Pancreas (tissue), 10 donors: ENCODE measurements around the gene CYRIA. TPM values are rescaled to one million over a fixed set of nuclear protein-coding genes. Genes with fewer than 3 reads are reported as not detected.

Experiments
- ATAC-seq, 4 donors: fragments of 200-7000 bp; cut with Tn5 transposase; one replicate each; pipeline versions ENCODE4 v1.8.0 to v1.9.1; 2020; ENCODE audit warnings: mild to moderate bottlenecking in 4 of 4, moderate library complexity in 4 of 4
- DNase-seq, 6 donors: peaks; one replicate each; pipeline ENCODE4 v3.0.0-alpha.2; 2020
- FAIRE-seq: peaks from 2 replicates; lab custom pipeline; 2012; peaks lifted over from hg19 to GRCh38; lab: Jason Lieb, UNC
- H3K27ac ChIP-seq, 4 donors: fragments of 200-600 bp; sonication (generic); 1 replicate in 3 of 4; 2 replicates in 1 of 4; pipeline versions ENCODE4 v1.5.0 to v1.8.0; 2020
- H3K27me3 ChIP-seq, 4 donors: fragments of 200-600 bp; one replicate each; pipeline ENCODE4 v1.8.0; 2021
- H3K36me3 ChIP-seq, 3 donors: fragments of 200-600 bp; sonication (generic) in 1 of 3; one replicate each; pipeline versions ENCODE4 v1.5.0 to v1.8.0; 2020 to 2021
- H3K4me1 ChIP-seq, 3 donors: fragments of 200-600 bp; one replicate each; pipeline ENCODE4 v1.8.0; 2021
- H3K4me3 ChIP-seq, 4 donors: fragments of 200-600 bp; sonication (generic) in 2 of 4; one replicate each; pipeline versions ENCODE4 v1.5.0 to v1.8.0; 2020 to 2021
- H3K9me3 ChIP-seq, 4 donors: fragments of 200-600 bp; one replicate each; pipeline ENCODE4 v1.8.0; 2021
- CTCF ChIP-seq, 4 donors: fragments of 200-600 bp; sonication (generic) in 3 of 4; IDR thresholded peaks; one replicate each; pipeline versions ENCODE4 v1.5.0 to v1.8.0; 2021; ENCODE audit warnings: antibody characterized with exemption in 4 of 4
- WGBS, 2 donors: extraction: QIAGEN DNeasy Blood & Tissue Kit; methylation state at CpG; one replicate each; pipeline ENCODE4 v1.1.7; 2013; 5-methylcytosine and 5-hydroxymethylcytosine counted together
- intact Hi-C, 3 donors: fragments of 100-400 bp; cut with DNase I; formaldehyde crosslinking; loops; one replicate each; pipeline versions ENCODE4 v1.11.1 to v1.14.2; 2022
- polyA plus RNA-seq, 2 donors: library from polyadenylated mRNA; stranded (reverse); fragments of 200-250 nt; gene quantifications; one replicate each; pipeline ENCODE4 v1.2.3, GENCODE V29; 2013
- total RNA-seq, 6 donors: library from RNA; stranded (reverse); fragmentation: NEBNext Ultra II Directional in 4 of 6; extraction: Animal tissue kit (Norgen Biotek cat#: 25700) in 4 of 6; gene quantifications; one replicate each; pipeline versions ENCODE4 v1.2.1 to v1.2.4, GENCODE V29; 2021 to 2023
- donor health status: healthy with polysubstance abuse.
- donor health status: DM: no; HTN: no; CAD: no; lungs with moderate emphysema.
- donor health status: DM: no; HTN: no; CAD: no.
- donor health status: control.
- donor health status: control.
- donor health status: Bipolar disorder and iron deficiency.
- donor health status: DM: yes; HTN: yes; CAD: no.
- donor health status: DM: no; HTN: no; CAD: no.
- donor health status: DM: no; HTN: no; CAD: no.
- donor health status: DM: yes; HTN: yes; CAD: no.

The CYRIA gene
- total and polyA plus RNA-seq, 8 donors, result 0.65 to 7.6 (median 1.7) TPM

DNA sequence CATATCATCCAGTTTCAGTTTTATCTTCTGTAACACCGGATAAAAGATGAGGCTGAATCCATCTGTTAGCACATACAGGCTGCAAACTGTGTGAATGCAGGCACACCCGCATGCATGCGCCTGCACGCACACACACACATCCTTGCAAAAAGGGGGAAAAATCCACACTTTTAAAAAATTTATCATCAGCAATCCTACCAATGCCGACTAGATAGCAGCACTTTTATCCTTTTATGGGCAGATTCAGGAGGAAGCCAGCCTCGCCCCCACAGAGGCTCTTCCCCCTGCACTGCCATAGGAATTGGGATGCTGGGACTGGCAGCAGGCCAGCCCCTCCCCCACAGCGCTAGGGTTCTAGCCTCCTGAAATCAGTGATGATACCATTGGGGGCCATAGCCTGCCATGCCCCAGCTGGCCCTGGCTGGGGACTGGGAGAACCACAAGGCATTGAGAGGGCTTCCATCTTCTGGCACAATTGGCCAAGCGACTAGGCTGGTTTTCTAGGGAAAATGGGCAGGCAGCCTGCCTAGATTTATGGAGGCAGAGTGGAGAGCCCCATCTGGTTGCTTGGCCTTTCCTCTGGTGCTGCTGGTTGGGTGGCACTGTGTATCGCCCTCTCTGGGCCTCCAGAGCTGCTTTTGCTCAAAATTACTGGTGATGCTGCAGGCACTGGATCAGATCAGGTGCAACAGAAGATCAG lies 25.5 kb downstream of the CYRIA start:
- Histone ChIP-seq H3K36me3 (no peaks in the 10 kb centered on the region), H3K27ac (no peak overlapping the region), H3K4me1 (peaks cover 0 to 6% (median 0%) of the 10 kb centered on the region in 3 donors), H3K27me3 (no peaks in the 10 kb centered on the region), H3K4me3 (no peak overlapping the region), H3K9me3 (no peaks in the 10 kb centered on the region)
- WGBS, 2 donors, result 73 to 78% methylated on average over 9 of the region's 9 CpGs
- DNase-seq (no peak), FAIRE-seq (no peak), ATAC-seq (no peak)
- intact Hi-C loops, result no loop called here
- TF ChIP-seq CTCF (IDR thresholded peaks at IDR 0.05), result no peak

DNA sequence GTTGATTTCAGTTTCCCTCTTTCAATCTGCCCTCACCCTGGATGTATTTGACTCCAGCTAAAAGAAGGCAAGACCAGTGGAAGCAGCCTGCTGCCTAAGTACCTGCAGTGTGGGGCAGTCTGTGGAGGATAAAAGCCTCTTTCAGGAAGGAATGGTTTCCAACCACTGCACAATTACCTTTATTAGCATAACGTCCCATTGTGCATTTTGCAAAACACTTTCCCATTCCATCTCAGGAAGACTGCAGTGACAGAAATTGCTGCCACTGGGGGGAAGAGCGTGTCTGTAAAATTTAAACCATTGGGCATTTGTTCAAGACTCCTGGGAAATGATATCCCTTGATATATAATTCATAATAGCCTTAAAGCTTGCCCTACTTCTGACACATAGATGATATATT lies 26.2 kb downstream of the CYRIA start:
- Histone ChIP-seq H3K27me3 (no peaks in the 10 kb centered on the region), H3K4me1 (no peaks in the 10 kb centered on the region), H3K9me3 (no peaks in the 10 kb centered on the region), H3K4me3 (no peak overlapping the region), H3K36me3 (no peaks in the 10 kb centered on the region), H3K27ac (no peak overlapping the region)
- intact Hi-C loops, result no loop called here
- FAIRE-seq (no peak), ATAC-seq (no peak), DNase-seq (no peak)
- 38 to 47% methylated on average over 2 of the region's 2 CpGs for WGBS, 2 donors
- TF ChIP-seq CTCF (IDR thresholded peaks at IDR 0.05), result no peak

GRCh38 chr2:16638946-16639345 lies 26.7 kb downstream of the CYRIA start:
- no peak overlapping the region for H3K4me3 ChIP-seq
- intact Hi-C loops, result no loop called here
- FAIRE-seq, result no peak
- no peak overlapping the region for H3K27ac ChIP-seq
- H3K4me1 ChIP-seq, result no peaks in the 10 kb centered on the region
- H3K36me3 ChIP-seq, result no peaks in the 10 kb centered on the region
- no peak for DNase-seq
- no peaks in the 10 kb centered on the region for H3K9me3 ChIP-seq
- no peak for TF ChIP-seq CTCF (IDR thresholded peaks at IDR 0.05)
- no peaks in the 10 kb centered on the region for H3K27me3 ChIP-seq
- 68 to 70% methylated on average over 8 of the region's 8 CpGs for WGBS, 2 donors
- peak in 1 of 4 donors; percentile 38 for ATAC-seq

GRCh38 chr2:16637304-16637703 lies 28.3 kb downstream of the CYRIA start:
- intact Hi-C loops, result no loop called here
- Histone ChIP-seq H3K9me3 (no peaks in the 10 kb centered on the region), H3K27ac (no peak overlapping the region), H3K4me3 (no peak overlapping the region), H3K27me3 (no peaks in the 10 kb centered on the region), H3K36me3 (no peaks in the 10 kb centered on the region), H3K4me1 (no peaks in the 10 kb centered on the region)
- no peak for ATAC-seq
- FAIRE-seq, result no peak
- DNase-seq, result no peak
- WGBS, 2 donors, result 79 to 83% methylated on average over 1 of the region's 1 CpG
- no peak for TF ChIP-seq CTCF (IDR thresholded peaks at IDR 0.05)
